Hypothalamus (tissue), 51 donors: ENCODE data around the gene CBX5.
"Not testable (repeated sequence)": the region's sequence is repeated elsewhere in the genome, so short reads cannot be mapped to it uniquely, and the experiment has no call there.

Experiments
- DNase-seq, 51 donors: peaks; one replicate each; lab custom pipeline; 2025; lab: John Stamatoyannopoulos, UW

Gene CBX5

DNA sequence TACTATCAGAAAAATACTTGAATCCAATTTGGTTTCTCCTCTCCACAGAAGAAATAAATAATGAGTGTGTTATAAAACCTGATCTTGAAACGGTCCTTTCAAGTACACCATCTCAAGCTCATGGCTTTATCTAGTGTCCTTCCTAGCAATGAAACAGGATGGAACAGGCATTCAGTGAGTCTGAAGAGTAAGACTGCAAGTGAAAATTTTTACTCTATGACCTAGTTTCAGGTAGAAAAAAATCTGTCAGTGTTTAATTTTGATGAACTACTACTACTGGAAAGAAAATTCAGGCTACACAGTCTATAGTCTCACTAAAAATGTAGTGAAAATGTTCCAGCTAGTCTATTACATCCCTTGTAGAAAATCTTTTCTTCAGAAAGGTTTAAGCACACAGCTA is 7.7 kb downstream of the CBX5 start:
- no peak for DNase-seq

DNA sequence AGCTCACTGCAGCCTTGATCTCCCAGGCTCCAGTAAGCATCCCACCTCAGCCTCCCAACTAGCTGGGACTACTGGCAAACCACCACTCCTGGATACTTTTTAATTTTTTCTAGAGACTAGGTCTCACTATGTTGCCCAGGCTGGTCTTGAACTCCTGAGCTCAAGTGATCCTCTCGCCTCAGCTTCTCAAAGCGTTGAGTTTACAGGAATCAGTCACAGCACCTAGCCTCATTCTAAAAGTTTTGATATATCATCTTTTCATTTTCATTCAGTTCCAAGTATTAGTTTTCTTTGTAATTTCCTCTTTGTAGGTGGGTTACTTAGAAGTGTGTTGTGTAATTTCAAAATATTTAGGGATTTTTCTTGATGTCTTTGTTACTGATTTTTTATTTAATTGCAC is 9.6 kb downstream of the CBX5 start:
- no peak for DNase-seq

DNA sequence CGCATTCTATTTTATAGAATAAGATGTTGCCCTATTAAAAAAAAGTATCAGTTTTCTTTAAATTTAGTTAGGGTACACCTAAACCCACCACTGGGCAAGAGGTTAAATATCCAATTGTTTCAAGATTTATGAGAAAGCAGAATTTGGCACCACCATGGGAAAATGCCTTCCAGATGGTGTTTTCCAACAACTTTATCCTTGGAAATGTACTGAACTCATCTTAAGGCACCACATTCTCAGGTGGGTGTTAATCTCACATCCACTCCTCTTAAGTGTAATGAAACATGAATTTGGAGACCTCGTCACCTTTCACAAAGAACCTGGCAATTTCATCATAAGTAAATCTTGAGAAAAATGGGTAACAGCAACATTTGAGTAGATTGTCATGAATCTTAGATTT is 13.1 kb downstream of the CBX5 start:
- DNase-seq, result no peak

DNA sequence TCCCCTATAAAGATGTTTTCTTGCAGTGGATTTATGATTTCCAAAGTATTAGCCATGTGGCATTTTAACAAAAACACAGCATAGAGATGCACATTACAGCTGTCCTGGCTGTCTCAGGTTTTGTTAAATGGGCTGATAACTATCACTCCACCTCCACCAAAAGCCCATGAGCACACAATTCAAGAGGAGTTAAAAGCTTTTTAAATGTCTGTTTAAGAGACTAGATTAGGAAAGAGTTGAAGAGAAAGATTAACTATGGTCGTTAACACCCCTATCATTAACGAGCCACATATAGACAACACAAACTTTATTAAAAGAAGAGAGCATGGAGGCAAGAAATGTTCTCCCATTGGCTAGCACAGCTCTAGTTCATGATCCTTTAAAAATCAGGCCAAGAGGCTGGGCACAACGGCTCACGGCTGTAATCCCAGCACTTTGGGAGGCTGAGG is 14.5 kb downstream of the CBX5 start:
- no peak for DNase-seq

DNA sequence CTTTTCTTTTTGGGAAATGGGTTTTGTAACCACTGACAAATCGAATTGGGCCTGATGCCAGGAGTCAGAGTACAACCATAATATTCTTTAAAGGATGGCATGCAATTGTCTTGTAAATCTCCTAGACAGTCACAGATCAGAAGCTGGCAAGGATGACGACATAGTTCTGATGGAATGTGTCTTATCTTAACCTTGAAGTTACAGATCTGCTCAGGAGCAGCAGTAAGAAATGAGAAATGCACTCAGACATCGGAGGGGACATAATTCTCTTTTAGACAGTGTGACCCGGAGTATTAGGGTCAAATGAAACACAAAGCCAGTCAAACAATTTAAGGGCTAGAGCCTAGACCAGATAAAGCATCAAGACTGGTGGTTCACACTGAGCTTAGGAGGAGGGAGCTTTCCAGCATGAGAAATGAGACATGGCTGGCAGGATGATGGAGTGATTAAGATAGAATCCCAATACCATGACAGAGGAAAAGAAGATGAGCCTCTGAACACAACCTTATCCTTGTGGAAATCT is 17.5 kb downstream of the CBX5 start:
- DNase-seq, result peak in 1 of 51 donors; percentile 4

DNA sequence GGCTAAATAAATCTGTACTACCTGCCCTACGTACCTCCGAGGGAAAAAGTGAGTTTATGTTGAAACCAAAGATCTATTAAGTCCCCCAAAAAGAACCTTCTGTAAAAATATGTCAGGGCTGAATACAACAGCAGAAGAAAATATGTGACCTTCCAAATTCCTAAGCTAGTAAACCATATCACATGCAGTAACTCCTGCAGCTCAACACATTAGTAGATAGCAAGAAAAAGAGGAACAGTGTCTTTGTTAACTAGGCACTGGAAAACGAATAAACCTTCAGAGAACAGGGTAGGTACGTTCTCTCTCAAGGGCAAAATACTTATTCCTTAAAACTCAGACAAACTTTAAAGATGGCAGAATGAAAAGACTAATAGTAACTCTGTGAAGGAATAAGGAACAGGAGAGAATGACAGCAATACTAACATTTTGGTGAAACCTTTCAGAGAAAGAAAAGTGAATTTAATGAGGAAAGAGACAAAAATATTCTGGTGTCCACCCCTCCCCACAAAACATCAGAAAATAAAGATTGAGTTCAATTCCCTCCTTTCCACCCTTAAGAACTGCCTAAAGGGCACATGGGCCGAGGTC is 18.0 kb downstream of the CBX5 start:
- DNase-seq, result no peak

DNA sequence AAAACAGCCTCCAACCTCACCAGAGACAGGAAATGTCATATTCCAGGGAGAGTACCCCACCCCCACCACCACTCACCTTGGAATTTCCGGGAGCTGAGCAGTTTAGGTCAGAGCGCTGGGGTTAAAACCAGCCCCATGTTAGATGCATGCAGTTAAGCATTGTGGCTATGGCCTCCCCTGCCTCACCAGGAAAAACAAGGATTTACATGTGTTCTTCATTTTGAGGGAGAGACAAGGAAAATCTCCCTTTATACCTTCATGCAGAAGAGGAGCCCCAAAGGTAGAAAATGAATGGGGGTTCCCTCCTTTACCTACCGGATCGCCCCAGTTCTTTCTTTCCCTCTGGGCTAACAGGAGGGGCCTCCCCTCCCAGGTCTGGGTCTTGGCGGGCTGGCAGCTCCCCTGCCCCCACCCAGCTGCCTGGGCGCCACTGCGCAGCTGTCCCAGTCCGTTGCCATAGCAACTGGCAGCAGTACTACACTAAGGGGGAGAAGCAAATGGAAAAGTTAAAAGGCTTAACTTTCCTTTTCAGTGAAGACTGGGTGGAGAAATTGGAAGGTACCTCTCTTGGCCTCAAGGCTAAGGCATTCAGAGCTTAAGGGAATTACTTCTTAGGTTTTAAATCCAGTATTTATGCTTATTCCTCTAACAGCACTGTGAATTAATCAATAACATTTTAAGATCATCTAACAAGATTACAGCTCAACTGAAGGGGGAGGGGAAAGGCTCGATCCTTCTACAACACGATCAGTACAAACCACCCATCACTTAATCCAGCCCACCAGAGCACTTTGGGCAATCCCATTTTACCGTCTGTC is 20.5 kb downstream of the CBX5 start:
- DNase-seq, result peak; percentile 9 to 89 (median 71)

DNA sequence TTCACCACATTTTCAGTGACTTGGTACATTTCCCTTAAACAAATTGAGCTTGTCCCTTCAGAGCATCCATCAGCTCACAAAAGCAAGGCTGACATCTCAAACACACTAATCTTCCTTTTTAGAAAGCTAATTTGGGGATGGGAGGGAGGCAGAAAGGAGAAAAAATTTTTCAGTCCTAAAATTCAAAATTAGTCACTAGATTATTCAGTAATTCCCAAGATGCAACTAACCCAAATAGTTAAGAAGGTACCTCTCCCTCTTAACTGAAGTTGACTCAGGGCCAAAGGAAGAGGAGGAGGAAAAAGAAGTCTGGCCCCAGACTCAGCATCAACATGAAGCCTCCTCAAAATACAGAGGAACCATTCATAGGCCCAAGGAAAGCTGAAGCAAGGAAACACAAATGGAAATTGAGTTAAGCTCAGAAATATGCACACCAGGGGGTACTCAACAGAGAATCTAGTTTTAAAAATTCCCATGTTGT is 21.7 kb downstream of the CBX5 start:
- peak in 1 of 51 donors; percentile 30 for DNase-seq

DNA sequence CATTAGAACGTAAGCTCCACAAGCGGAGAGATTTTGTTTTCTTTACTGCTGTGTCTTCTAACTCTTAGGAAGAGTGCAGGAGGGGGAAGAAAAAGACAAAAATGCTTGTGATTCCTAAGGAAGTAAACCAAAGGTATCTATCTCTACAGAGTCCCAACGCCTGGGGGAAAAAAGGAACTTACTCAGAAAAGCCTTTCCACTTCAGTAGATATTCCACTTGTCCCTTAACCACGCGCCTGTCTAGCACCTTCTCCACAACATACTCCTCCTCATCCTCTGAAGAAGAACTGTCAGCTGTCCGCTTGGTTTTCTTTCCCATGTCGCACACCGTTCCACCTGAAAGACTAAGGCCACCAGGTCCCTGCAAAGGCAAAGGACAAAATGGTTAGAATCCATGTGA is 22.6 kb downstream of the CBX5 start:
- peak in 2 of 51 donors; percentile 0 to 5 for DNase-seq

DNA sequence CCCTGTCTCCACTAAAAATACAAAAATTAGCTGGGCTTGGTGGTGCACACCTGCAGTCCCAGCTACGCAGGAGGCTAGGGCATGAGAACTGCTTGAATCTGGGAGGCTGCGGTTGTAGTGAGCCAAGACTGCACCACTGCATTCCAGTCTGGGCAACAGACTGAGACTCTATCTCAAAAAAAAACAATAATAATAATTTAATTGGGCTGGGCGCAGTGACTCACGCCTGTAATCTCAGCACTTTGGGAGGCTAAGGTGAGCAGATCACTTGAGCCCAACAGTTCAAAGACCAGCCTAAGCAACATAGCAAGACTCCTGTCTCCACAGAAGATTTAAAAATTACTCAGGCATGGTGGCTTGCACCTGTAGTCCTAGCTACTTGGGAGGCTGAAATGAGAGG is 26.7 kb downstream of the CBX5 start:
- DNase-seq, result no peak

DNA sequence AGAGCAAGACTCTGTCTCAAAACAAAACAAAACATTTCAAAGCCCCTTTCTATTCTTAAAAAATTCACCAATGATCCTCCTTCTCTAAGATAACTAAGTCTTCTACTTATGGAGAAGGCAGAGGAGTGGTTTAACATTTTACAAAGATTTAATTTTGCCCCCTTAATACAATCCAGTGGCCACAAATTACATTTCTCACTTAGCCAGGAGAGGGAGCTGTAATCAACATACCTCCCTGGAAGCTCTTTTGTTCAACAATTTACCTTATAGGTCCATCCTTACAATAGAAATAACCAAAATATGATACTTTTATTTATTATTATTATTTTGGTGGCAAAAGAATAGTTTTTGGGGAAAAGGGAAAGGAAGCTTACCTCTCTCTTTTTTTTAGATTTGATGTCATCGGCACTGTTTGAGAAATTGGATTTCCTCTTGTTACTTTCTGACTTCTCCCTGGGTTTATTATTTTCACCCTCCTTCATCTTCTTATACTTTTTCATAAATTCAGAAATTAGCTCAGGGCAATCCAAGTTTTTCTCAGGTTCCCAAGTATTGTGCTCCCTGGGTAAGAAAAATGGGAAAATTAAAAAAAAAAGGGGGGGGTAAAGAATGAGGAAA is 28.1 kb downstream of the CBX5 start:
- no peak for DNase-seq

DNA sequence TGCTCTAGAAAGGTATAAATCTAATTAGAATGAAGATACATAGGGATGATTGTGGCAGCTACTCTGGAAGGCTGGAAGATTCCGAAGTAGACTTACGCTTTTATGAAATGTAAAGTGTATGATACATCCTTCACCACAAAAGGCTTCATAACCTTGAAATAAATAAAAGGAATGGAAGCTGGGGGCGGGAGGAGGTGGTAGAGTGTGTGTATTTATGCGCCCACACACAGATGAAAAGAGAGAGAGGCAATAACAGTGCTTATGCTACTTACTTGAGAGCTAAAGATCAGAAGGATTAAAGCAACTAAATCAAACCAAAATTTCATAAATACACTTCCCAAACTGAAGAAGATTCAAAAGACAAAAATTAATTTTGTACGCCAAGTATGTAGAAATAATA is 30.4 kb downstream of the CBX5 start:
- DNase-seq, result no peak

DNA sequence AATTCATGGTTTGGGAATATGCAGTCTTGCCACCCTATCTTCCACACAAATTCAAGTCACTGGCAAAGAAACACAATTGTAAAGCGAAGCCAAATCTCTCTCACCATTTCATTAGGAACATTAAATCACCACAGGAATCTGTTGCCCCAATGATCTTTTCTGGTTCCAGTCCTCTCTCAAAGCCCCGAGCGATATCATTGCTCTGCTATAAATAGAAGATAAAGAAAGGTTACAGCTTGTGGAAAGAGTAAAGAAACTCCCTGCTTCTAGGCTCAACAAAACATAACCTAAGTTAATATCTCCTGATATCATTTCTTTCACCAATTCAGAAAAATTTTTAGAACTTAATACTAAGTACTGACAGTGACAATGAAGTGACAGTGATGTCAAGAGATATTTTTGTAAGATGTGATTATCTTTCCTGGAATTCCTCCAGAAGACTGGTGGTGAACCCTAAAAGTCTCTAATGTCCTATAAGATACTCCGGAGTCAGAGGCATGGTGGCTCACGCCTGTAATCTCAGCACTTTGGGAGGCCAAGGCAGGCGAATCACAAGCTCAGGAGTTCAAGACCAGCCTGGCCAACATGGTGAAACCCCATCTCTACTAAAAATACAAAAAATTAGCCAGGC is 33.8 kb downstream of the CBX5 start:
- no peak for DNase-seq

DNA sequence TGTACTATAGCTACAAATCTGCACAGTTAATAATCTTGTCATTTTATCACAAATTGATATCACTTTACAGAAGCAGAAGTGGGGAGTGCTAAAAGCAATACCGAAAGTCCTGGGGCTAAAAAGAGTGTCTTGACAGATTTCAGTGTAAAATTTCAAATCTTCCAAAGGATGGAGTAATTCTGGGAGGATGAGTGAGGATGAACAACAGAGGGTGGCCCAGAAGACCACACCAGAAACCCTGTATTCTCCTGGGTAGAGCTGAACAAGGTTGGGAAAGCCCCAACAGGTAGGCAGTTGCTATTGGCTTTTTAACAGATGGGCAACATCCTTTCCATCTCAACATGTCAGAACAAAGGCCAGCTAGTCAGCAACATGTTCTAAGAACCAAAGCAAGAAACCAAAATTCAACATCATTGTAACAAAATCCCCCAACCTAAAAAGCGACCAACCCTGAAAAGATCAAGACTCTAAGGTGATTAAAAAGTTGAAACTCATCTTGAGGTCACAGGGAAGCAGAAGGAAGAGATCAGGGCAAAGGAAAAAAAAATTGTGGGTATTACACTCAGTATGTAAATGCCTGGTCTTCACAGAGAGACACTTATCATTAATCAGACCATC is 38.8 kb downstream of the CBX5 start:
- DNase-seq, result no peak

DNA sequence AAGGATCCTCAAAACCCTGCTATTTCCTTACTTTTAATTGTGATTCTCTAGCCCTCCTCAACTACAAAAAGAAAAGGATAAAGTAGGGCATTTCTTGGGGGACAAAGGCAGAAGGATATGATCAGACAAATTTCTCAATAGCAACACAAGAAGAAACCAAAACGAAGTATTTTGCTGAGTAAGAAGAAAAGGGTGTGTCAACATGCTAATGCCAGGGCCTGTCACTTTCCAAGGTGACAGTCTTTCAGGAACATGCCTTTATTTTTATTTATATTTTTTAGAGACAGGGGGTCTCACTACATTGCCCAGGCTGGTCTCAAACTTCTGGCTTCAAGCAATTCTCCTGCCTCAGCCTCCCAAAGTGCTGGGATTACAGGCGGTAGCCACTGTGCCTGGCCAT is 39.8 kb downstream of the CBX5 start:
- no peak for DNase-seq

DNA sequence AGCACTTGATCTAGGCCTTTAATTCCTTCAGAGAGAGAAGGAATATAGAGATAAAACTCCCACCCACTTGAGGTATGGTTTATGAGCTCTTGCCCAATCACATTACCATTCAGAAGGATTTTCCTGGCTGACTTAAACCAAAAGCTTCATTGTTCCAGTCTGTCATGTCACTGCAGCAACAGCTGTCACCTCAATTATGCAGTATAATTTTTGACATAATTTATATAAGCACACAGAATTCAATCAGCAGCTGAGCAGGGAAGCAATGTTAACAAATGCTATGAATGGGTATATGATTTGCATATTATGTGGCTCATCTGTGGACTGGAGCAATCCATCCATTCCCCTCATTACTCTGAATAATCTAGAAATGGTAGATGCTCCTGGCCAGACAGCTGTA is 40.3 kb downstream of the CBX5 start:
- DNase-seq, result no peak

DNA sequence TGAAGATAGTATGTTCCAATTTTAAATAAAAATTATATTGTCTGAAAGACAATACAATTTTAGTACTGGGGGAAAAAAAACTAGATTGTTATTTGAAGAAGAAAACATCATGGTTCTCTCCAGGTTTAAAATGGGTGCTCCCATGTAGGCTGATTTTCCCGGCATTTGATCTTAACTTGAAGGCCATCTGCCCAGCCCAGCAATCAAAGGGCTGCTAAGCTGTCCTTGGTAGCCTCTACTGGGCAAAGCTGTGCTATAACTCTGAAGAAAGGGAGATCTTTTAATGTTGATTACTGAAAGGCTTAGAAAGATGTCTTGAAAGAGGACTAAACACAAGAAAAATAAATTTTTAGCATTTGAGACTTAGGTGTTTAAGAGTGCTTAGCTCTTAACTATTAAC is 41.4 kb downstream of the CBX5 start:
- DNase-seq, result no peak

DNA sequence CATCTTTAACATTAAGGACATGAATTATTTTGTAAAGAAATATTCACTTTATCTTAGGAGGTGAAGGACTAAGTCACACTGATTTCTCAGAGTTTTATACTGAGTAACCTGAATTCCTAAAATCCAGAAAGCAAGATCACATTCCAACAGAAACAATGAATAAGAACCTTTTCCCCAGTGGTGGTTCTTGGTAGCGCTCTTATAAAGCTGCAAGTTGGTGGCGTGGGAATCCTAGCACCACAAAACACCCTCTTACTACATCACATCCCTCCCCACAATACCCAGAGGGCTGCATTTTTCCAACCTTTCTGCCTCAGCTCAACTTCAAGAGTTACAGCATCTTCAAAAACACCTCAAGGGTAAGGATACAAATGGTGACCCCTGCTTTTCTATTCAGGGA is 47.1 kb downstream of the CBX5 start:
- DNase-seq, result no peak

DNA sequence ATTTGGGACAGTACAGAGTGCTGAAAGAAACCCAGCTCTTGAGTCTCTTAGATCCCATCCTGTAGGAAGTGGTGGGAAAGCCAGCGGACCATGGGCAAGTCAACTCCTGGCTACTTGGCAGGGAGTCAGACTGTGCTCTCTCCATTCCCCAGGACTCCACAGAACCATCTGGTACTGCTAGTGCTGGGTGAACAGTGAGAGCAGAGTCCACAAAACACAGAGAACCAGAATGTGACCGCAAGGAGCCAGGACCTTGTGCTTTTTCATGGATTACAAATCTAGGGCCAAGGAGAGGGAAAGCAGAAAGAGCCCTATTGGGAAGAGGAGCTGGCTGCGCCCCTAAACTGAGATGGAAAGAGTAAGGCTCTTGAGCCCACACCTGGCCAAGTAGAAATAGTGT is 48.7 kb downstream of the CBX5 start:
- DNase-seq, result not testable (repeated sequence)

DNA sequence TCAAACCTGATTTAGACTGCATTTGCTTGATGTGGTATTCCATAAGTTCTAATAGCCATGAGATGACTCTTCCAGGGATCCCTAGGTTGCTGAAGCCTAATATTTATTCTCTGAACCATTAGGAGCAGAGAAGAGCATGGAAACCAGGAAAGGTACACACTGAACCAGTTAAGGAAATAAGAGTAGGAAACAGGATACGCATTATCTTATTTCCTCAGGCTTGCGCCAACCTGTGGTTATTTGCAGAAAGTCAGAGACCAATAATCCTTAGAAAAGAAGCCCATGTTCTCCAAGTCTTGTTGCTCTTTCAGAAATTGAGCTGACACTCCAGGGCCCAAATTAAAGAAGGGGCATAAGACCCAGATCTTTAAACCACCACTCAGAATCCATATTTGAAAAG is 49.4 kb downstream of the CBX5 start:
- no peak for DNase-seq
